Left lung (tissue), 10 donors: Measurements from ENCODE around the gene INPP5D. TPM values are rescaled to one million over a fixed set of nuclear protein-coding genes. Genes with fewer than 3 reads are reported as not detected.

ENCODE experiments used
- ATAC-seq: fragments of 200-7000 bp; cut with Tn5 transposase; one replicate; pipeline ENCODE4 v1.9.1; 2020; ENCODE audit warnings: moderate library complexity
- DNase-seq, 4 donors: peaks; one replicate each; pipeline ENCODE4 v3.0.0-alpha.2; 2013 to 2020
- H3K27ac ChIP-seq, 2 donors: fragments of 200-600 bp; sonication (generic) in 1 of 2; one replicate each; pipeline versions ENCODE4 v1.5.0 to v1.8.0; 2020 to 2021
- H3K27me3 ChIP-seq, 2 donors: fragments of 200-600 bp; sonication (generic) in 1 of 2; one replicate each; pipeline versions ENCODE4 v1.5.0 to v1.8.0; 2020 to 2021
- H3K36me3 ChIP-seq, 2 donors: fragments of 200-600 bp; sonication (generic) in 1 of 2; one replicate each; pipeline versions ENCODE4 v1.5.0 to v1.8.0; 2020 to 2021
- H3K4me1 ChIP-seq, 2 donors: fragments of 200-600 bp; one replicate each; pipeline ENCODE4 v1.8.0; 2021
- H3K4me3 ChIP-seq, 2 donors: fragments of 200-600 bp; sonication (generic) in 1 of 2; one replicate each; pipeline versions ENCODE4 v1.5.0 to v1.8.0; 2020 to 2021; ENCODE audit warnings: mild to moderate bottlenecking in 1 of 2
- H3K9me3 ChIP-seq, 2 donors: fragments of 200-600 bp; sonication (generic) in 1 of 2; one replicate each; pipeline versions ENCODE4 v1.5.0 to v1.8.0; 2020 to 2021
- intact Hi-C, 2 donors: fragments of 100-400 bp; cut with DNase I; formaldehyde crosslinking; loops; one replicate each; pipeline versions ENCODE4 v1.11.2 to v1.14.2; 2022
- polyA plus RNA-seq, 6 donors: library from polyadenylated mRNA; unstranded; fragments of 120-200 nt; gene quantifications; one replicate each; pipeline ENCODE4 v1.2.1, GENCODE V29; 2013; ENCODE audit not compliant: insufficient read length in 6 of 6
- total RNA-seq, 2 donors: library from RNA; stranded (reverse); fragmentation: NEBNext Ultra II Directional; extraction: Animal tissue kit (Norgen Biotek cat#: 25700); gene quantifications; one replicate each; pipeline ENCODE4 v1.2.1, GENCODE V29; 2021
- TF ChIP-seq, protein P1 (sequence below), 2 donors: fragments of 200-600 bp; sonication (generic) in 1 of 2; IDR thresholded peaks; one replicate each; pipeline versions ENCODE4 v1.5.0 to v1.8.0; 2021; ENCODE audit warnings: antibody characterized with exemption in 2 of 2
- donor health status: DM: no; HTN: yes; CAD: no.
- donor health status: DM: no; HTN: no; CAD: no.

Gene INPP5D
- total and polyA plus RNA-seq, 8 donors, result 10.8 to 40.5 (median 15.0) TPM

DNA sequence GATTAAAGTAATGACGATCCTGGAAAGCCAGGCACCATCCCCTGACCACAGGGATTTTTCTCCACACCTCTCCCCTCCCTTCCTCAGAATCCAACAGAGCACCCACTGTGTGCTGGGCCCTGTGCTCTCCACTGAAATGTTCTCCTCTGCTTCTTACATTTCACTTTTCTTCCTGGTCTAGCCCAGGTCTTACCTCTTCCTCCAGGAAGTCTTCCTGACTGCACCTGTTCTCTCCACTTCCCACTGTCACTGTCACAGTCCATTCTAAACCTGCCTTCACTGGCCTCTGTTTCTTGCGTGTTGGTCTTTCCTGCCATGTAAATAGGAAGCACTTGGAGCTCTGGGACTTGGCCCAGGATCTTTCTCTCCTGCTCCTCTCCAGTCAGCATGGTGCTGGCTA, 39.7 kb upstream of the INPP5D start:
- H3K36me3 ChIP-seq, result no peaks in the 10 kb centered on the region
- ATAC-seq, result no peak
- intact Hi-C loops, result no loop called here

DNA sequence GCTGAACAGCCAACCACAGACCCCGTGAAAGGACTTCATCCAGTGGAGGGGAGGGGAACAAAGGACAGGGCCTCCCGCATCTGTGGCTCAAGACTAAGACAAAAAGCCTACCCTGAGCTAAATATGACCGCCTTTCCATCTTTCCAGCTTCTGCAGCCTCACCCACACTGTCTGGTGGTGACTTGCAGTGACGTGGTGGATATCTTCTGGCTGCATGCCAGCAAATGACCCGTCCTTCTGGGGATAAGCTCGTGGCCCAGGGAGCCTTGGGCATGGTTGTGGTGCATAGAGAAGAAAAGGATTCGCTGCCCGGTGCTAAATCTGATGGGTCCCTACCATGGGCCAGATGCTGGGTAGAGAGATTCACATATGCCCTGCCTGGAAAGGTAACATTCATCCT, 38.4 kb upstream of the INPP5D start:
- Histone ChIP-seq H3K36me3 (no peaks in the 10 kb centered on the region), H3K9me3 (no peaks in the 10 kb centered on the region), H3K27ac (no peak overlapping the region), H3K4me3 (no peak overlapping the region), H3K27me3 (no peaks in the 10 kb centered on the region), H3K4me1 (no peaks in the 10 kb centered on the region)
- intact Hi-C loops, result no loop called here
- TF ChIP-seq, protein P1, sequence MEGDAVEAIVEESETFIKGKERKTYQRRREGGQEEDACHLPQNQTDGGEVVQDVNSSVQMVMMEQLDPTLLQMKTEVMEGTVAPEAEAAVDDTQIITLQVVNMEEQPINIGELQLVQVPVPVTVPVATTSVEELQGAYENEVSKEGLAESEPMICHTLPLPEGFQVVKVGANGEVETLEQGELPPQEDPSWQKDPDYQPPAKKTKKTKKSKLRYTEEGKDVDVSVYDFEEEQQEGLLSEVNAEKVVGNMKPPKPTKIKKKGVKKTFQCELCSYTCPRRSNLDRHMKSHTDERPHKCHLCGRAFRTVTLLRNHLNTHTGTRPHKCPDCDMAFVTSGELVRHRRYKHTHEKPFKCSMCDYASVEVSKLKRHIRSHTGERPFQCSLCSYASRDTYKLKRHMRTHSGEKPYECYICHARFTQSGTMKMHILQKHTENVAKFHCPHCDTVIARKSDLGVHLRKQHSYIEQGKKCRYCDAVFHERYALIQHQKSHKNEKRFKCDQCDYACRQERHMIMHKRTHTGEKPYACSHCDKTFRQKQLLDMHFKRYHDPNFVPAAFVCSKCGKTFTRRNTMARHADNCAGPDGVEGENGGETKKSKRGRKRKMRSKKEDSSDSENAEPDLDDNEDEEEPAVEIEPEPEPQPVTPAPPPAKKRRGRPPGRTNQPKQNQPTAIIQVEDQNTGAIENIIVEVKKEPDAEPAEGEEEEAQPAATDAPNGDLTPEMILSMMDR (IDR thresholded peaks at IDR 0.05), result no peak
- no peak for ATAC-seq
- no peak for DNase-seq

More for the DNA sequence above, 39.7 kb upstream of the INPP5D start:
- no peak overlapping the region for H3K4me3 ChIP-seq
- H3K27ac ChIP-seq, result no peak overlapping the region
- TF ChIP-seq, protein P1 (IDR thresholded peaks at IDR 0.05), result no peak
- no peaks in the 10 kb centered on the region for H3K27me3 ChIP-seq
- no peak for DNase-seq
- no peaks in the 10 kb centered on the region for H3K4me1 ChIP-seq
- H3K9me3 ChIP-seq, result no peaks in the 10 kb centered on the region

DNA sequence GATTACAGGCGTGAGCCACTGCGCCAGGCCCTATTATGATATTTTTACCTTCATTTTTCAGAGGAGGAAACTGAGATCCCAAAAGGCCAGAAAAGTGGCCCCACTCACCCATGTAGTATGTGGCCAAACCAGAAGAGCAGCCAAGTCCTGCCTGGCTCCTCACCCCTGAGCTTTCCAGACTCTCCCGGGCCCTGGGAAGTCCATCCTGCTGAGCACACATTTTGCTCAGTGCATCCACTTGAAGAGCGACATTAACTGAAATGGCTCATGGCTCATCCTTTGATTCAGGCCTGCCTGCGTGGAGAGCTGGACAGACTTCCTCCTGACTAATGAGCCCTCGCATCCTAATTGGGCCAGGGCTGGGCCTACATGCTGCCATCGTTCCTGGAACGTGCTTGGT, 37.6 kb upstream of the INPP5D start:
- H3K27ac ChIP-seq, result no peak overlapping the region
- ATAC-seq (no peak), DNase-seq (no peak)
- no peaks in the 10 kb centered on the region for H3K4me1 ChIP-seq
- TF ChIP-seq, protein P1 (IDR thresholded peaks at IDR 0.05), result no peak
- H3K36me3 ChIP-seq, result no peaks in the 10 kb centered on the region
- intact Hi-C loops, result no loop called here
- no peaks in the 10 kb centered on the region for H3K9me3 ChIP-seq
- H3K4me3 ChIP-seq, result no peak overlapping the region
- no peaks in the 10 kb centered on the region for H3K27me3 ChIP-seq

DNA sequence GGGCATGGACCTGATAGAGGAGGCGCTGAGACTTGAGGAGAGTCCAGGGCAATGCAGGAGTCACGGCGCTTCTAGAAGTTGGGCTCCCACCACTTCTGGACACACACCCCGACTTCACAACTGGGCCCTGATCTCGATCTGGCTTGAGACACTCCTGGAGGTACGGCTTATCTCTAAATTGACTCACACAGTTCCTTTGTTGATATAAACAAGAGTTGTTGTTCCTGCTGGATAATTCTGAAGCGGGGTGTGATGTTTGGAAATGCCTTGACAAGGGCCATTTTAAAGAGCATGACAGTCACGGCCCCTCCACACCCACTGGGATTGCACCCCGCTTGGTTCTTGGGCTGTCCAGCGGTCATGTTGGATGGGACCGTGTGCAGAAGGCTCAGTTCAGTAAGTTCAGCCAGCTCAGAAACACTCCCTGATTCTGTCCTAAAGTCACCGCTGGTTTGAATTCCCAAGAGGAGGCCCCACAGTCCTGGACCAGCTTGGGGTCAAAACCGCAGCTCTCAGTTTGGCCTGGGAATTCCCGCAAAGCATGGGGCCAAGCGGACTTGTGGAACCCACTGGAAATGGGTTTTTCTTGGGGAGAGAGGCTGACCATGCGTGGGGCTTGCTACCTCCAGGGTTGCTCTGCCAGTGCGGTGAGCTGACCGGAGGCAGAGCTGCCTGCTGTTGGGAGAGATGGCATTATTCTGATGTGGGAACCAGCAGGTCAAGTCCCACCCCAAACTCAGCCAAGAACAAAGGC, 37.0 kb upstream of the INPP5D start:
- H3K4me3 ChIP-seq, result no peak overlapping the region
- TF ChIP-seq, protein P1 (IDR thresholded peaks at IDR 0.05), result no peak
- H3K27ac ChIP-seq, result no peak overlapping the region
- ATAC-seq (no peak), DNase-seq (no peak)
- H3K27me3 ChIP-seq, result no peaks in the 10 kb centered on the region
- no peaks in the 10 kb centered on the region for H3K36me3 ChIP-seq
- no peaks in the 10 kb centered on the region for H3K9me3 ChIP-seq
- intact Hi-C loops, result no loop called here
- no peaks in the 10 kb centered on the region for H3K4me1 ChIP-seq

DNA sequence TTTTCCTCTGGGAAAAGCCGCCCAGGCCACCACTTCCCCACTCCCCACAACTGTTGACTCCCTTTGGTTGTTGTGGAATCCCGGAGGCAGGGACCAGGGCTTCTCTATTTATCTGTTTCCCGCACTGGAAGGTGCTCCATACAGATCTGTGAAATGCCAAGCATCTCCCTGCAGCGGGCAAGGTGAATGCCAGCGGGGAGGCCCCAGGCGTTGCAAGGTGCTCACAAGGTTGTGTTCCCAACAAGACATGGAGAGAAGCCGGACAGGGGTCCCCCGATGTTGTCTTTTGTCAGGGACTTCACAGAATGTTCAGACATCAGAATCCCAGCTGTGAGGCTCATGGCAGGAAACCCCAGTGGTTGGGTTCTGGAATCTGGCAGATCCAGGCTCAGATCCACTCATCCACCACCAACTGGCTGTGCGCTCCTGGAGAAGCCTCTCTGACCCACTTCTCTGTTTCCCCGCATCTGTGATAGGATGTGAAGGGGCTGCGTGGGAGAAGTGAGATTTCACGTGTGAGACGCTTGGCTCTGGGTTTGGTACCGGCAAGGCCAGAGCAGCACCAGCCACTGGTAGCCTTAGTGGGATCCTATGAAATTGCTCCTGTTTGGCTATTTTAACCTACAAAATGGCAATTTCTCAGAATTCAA, 36.3 kb upstream of the INPP5D start:
- ATAC-seq (no peak), DNase-seq (no peak)
- H3K27me3 ChIP-seq, result no peaks in the 10 kb centered on the region
- H3K27ac ChIP-seq, result no peak overlapping the region
- no peaks in the 10 kb centered on the region for H3K9me3 ChIP-seq
- no peaks in the 10 kb centered on the region for H3K36me3 ChIP-seq
- no peak overlapping the region for H3K4me3 ChIP-seq
- no peaks in the 10 kb centered on the region for H3K4me1 ChIP-seq
- TF ChIP-seq, protein P1 (IDR thresholded peaks at IDR 0.05), result no peak
- intact Hi-C loops, result no loop called here
